ENCODE measurements around the gene ROBO1.

DNA sequence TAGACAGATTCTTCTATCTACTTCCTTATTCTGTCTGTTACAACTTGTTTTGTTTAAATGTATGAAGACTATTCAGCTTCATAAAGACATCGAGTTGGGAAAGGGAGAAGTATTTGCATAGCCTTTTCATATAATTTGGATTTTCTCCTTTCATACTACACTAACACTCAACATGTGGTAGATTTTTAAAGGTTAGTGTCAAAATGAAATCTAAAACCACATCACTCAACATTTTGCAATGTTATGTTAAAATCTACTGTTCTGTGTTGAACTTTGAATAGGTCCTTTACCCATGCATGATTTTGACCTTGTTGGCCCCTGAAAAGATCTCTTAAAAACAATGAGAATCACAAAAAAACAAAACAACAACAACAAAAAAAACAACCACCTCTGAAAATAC is 860.9 kb downstream of the ROBO1 start:
- TF ChIP-seq POLR2A (IDR thresholded peaks at IDR 0.05; ENCODE audit: low read depth, low read length) (no peak), TAF1 (IDR thresholded peaks at IDR 0.05; ENCODE audit: borderline replicate concordance, low read depth, low read length) (no peak), POLR2AphosphoS5 (IDR thresholded peaks at IDR 0.05; ENCODE audit: low read depth, low read length) (no peak)

All from GM12892 (cell line).